Large intestine (tissue), 1 donor: Measurements from ENCODE around the gene TMIGD2. TPM values are rescaled to one million over a fixed set of nuclear protein-coding genes. Genes with fewer than 3 reads are reported as not detected.

ENCODE experiments used
- polyA plus RNA-seq: library from polyadenylated mRNA; unstranded; fragments of 120-200 nt; gene quantifications from one replicate; pipeline ENCODE4 v1.2.1, GENCODE V29; 2013

The TMIGD2 gene
- polyA plus RNA-seq, 1 donor = 3.5 TPM

Other genes with a start within 250 kb of the TMIGD2 start
- gene ZBTB7A, start 235.5 kb downstream of the TMIGD2 start, polyA plus RNA-seq = 34.1 TPM
- 188 TPM for gene MAP2K2, start 178.3 kb downstream of the TMIGD2 start, polyA plus RNA-seq
- gene CREB3L3, start 148.8 kb downstream of the TMIGD2 start, polyA plus RNA-seq = 140 TPM
- 27.8 TPM for gene SIRT6, start 119.8 kb downstream of the TMIGD2 start, polyA plus RNA-seq
- gene ANKRD24, start 119.7 kb downstream of the TMIGD2 start, polyA plus RNA-seq = 2.8 TPM
- gene EBI3, start 72.9 kb downstream of the TMIGD2 start, polyA plus RNA-seq = 4.2 TPM
- 20.9 TPM for gene YJU2, start 55.3 kb downstream of the TMIGD2 start, polyA plus RNA-seq
- 4.0 TPM for gene SHD, start 23.1 kb downstream of the TMIGD2 start, polyA plus RNA-seq
- 5.1 TPM for gene FSD1, start 2.2 kb upstream of the TMIGD2 start, polyA plus RNA-seq
- gene STAP2, start 36.4 kb upstream of the TMIGD2 start, polyA plus RNA-seq = 53.6 TPM
- 16.5 TPM for gene MPND, start 41.2 kb upstream of the TMIGD2 start, polyA plus RNA-seq
- 120 TPM for gene SH3GL1, start 98.2 kb upstream of the TMIGD2 start, polyA plus RNA-seq
- 12.4 TPM for gene CHAF1A, start 100.3 kb upstream of the TMIGD2 start, polyA plus RNA-seq
- gene UBXN6, start 155.4 kb upstream of the TMIGD2 start, polyA plus RNA-seq = 92.8 TPM
- 45.6 TPM for gene HDGFL2, start 169.9 kb upstream of the TMIGD2 start, polyA plus RNA-seq
- gene PLIN4, start 216.1 kb upstream of the TMIGD2 start, polyA plus RNA-seq = 1.8 TPM
- gene PLIN5, start 232.8 kb upstream of the TMIGD2 start, polyA plus RNA-seq = 2.0 TPM
- 2.2 TPM for gene LRG1, start 237.6 kb upstream of the TMIGD2 start, polyA plus RNA-seq